ENCODE data around the gene SPIN1. TPM values are rescaled to one million over a fixed set of nuclear protein-coding genes. Genes with fewer than 3 reads are reported as not detected.

Gene SPIN1
- total and polyA plus RNA-seq, 2 donors (not counting 1 experiment from before 2014, with no cell fraction given), result 9.9 to 24.9 TPM

DNA sequence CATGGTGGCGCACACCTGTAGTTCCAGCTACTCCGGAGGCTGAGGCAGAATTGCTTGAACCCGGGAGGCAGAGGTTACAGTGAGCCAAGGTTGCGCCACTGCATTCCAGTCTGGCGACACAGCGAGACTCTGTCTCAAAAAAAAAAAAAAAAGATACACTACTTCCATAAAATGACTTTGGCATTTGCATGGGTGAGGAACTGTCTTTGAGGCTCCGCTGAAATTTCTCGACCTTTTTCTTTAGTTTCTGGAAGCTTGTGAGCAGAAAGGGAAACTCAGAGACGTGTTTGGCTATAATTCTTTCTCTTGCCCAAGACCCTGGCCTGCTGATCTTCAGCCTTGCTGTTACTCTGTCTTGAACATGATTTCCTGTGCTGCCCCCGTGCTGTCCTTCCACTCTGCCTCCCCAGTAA, 37.3 kb downstream of the SPIN1 start:
- H3K27ac Mint-ChIP-seq, result no peak overlapping the region
- H3K9me3 Mint-ChIP-seq (ENCODE audit: insufficient read depth), result no peaks in the 10 kb centered on the region
- no peak overlapping the region for H3K9ac ChIP-seq (ENCODE audit: low read length)
- intact Hi-C loops (cut with micrococcal nuclease), result no loop called here
- H3K27me3 Mint-ChIP-seq, result no peaks in the 10 kb centered on the region
- peaks cover 39% of the 10 kb centered on the region for H3K79me2 ChIP-seq (ENCODE audit: control insufficient read depth, insufficient read depth, low read length)
- no peak overlapping the region for H2AFZ ChIP-seq (ENCODE audit: insufficient read depth, low read depth, low read length, poor library complexity, severe bottlenecking)
- no peak overlapping the region for H3K27ac ChIP-seq (ENCODE audit: low read length in 2 of 2)
- TF ChIP-seq EZH2 (IDR thresholded peaks at IDR 0.05; ENCODE audit: borderline replicate concordance, insufficient read depth, low read depth, low read length, poor library complexity, severe bottlenecking), result no peak
- TF ChIP-seq, protein P1, sequence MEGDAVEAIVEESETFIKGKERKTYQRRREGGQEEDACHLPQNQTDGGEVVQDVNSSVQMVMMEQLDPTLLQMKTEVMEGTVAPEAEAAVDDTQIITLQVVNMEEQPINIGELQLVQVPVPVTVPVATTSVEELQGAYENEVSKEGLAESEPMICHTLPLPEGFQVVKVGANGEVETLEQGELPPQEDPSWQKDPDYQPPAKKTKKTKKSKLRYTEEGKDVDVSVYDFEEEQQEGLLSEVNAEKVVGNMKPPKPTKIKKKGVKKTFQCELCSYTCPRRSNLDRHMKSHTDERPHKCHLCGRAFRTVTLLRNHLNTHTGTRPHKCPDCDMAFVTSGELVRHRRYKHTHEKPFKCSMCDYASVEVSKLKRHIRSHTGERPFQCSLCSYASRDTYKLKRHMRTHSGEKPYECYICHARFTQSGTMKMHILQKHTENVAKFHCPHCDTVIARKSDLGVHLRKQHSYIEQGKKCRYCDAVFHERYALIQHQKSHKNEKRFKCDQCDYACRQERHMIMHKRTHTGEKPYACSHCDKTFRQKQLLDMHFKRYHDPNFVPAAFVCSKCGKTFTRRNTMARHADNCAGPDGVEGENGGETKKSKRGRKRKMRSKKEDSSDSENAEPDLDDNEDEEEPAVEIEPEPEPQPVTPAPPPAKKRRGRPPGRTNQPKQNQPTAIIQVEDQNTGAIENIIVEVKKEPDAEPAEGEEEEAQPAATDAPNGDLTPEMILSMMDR (IDR thresholded peaks at IDR 0.05), result no peak
- no peak overlapping the region for H3K4me3 ChIP-seq (ENCODE audit: control extremely low read depth in 1 of 5, extremely low read depth in 1 of 5, insufficient read depth in 1 of 5, low read depth in 2 of 5, low read length in 4 of 5)
- WGBS (ENCODE audit: insufficient coverage), result 84% methylated on average over 5 of the region's 10 CpGs
- H4K20me1 ChIP-seq (ENCODE audit: control insufficient read depth, insufficient read depth, low read length, poor library complexity, severe bottlenecking), result peaks cover 4% of the 10 kb centered on the region
- POLR2A ChIA-PET, result no interaction called here
- peaks cover 0 to 6% of the 10 kb centered on the region in 2 experiments for H3K36me3 ChIP-seq (replicated peaks in 1 of 2; ENCODE audit: control extremely low read depth in 1 of 2, control insufficient read depth in 1 of 2, extremely low read depth in 1 of 2, insufficient read depth in 2 of 2, low read length in 1 of 2)
- ATAC-seq (ENCODE audit: low read depth) (no peak), DNase-seq (no peak)
- H3K4me1 ChIP-seq (ENCODE audit: control insufficient read depth in 2 of 2, insufficient read depth in 2 of 2, low read length in 2 of 2), result no peaks in the 10 kb centered on the region
- no peaks in the 10 kb centered on the region for H3K27me3 ChIP-seq (replicated peaks in 1 of 4; ENCODE audit: control extremely low read depth in 1 of 4, control insufficient read depth in 3 of 4, insufficient read depth in 4 of 4, low read length in 3 of 4)
- no peak overlapping the region for H3K4me2 ChIP-seq (replicated peaks; ENCODE audit: low read depth, low read length, poor library complexity, severe bottlenecking)
- no peaks in the 10 kb centered on the region for H3K4me1 Mint-ChIP-seq
- peaks cover 0 to 5% (median 0%) of the 10 kb centered on the region in 3 donors for H3K9me3 ChIP-seq (ENCODE audit: control extremely low read depth in 1 of 3, control insufficient read depth in 2 of 3, insufficient read depth in 1 of 3, low read length in 2 of 3)
- CTCF ChIA-PET, result no interaction called here
- H3K4me3 Mint-ChIP-seq, result no peak overlapping the region

DNA sequence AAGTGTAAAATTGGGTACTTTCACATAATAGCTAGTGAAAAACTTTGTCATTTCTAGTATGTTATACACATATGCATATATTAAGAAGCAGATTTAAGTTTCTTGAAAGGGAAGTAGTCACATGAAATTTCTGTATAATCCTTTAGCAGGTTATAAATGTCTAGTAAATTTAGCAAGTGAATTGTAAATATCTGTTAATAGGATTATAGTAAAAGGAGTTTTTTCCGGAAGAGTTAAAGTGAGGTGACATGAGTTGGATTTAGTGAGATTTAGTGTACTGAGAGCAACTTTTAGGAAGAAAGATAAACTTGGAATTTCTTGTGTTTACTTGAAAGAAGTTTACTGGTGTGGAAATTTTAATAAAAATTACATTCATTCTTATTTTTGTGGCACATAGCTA, 38.4 kb downstream of the SPIN1 start:
- ATAC-seq (ENCODE audit: low read depth), result no peak
- 100% methylated on average over 1 of the region's 1 CpG for WGBS (ENCODE audit: insufficient coverage)

More for the DNA sequence above, 38.4 kb downstream of the SPIN1 start:
- H3K4me1 ChIP-seq (ENCODE audit: control insufficient read depth in 2 of 2, insufficient read depth in 2 of 2, low read length in 2 of 2), result no peaks in the 10 kb centered on the region
- H3K36me3 ChIP-seq (replicated peaks in 1 of 2; ENCODE audit: control extremely low read depth in 1 of 2, control insufficient read depth in 1 of 2, extremely low read depth in 1 of 2, insufficient read depth in 2 of 2, low read length in 1 of 2), result peaks cover 0 to 8% of the 10 kb centered on the region in 2 experiments
- no peaks in the 10 kb centered on the region for H3K9me3 Mint-ChIP-seq (ENCODE audit: insufficient read depth)
- H3K4me1 Mint-ChIP-seq, result no peaks in the 10 kb centered on the region
- H4K20me1 ChIP-seq (ENCODE audit: control insufficient read depth, insufficient read depth, low read length, poor library complexity, severe bottlenecking), result peaks cover 4% of the 10 kb centered on the region
- no peak overlapping the region for H3K4me3 Mint-ChIP-seq
- H3K27me3 ChIP-seq (replicated peaks in 1 of 4; ENCODE audit: control extremely low read depth in 1 of 4, control insufficient read depth in 3 of 4, insufficient read depth in 4 of 4, low read length in 3 of 4), result no peaks in the 10 kb centered on the region
- no peak for TF ChIP-seq EZH2 (IDR thresholded peaks at IDR 0.05; ENCODE audit: borderline replicate concordance, insufficient read depth, low read depth, low read length, poor library complexity, severe bottlenecking)
- TF ChIP-seq, protein P1 (IDR thresholded peaks at IDR 0.05), result no peak
- H3K9ac ChIP-seq (ENCODE audit: low read length), result no peak overlapping the region
- no peaks in the 10 kb centered on the region for H3K27me3 Mint-ChIP-seq
- DNase-seq, result no peak
- CTCF ChIA-PET, result no interaction called here
- no peak overlapping the region for H3K4me2 ChIP-seq (replicated peaks; ENCODE audit: low read depth, low read length, poor library complexity, severe bottlenecking)
- intact Hi-C loops (cut with micrococcal nuclease), result no loop called here
- no peak overlapping the region for H2AFZ ChIP-seq (ENCODE audit: insufficient read depth, low read depth, low read length, poor library complexity, severe bottlenecking)
- peaks cover 30% of the 10 kb centered on the region for H3K79me2 ChIP-seq (ENCODE audit: control insufficient read depth, insufficient read depth, low read length)
- H3K9me3 ChIP-seq (ENCODE audit: control extremely low read depth in 1 of 3, control insufficient read depth in 2 of 3, insufficient read depth in 1 of 3, low read length in 2 of 3), result no peaks in the 10 kb centered on the region
- POLR2A ChIA-PET, result no interaction called here
- no peak overlapping the region for H3K4me3 ChIP-seq (ENCODE audit: control extremely low read depth in 1 of 5, extremely low read depth in 1 of 5, insufficient read depth in 1 of 5, low read depth in 2 of 5, low read length in 4 of 5)
- H3K27ac ChIP-seq (ENCODE audit: low read length in 2 of 2), result no peak overlapping the region
- no peak overlapping the region for H3K27ac Mint-ChIP-seq

All from B cell (primary cell).